Right lung (tissue), 5 donors: ENCODE data around the gene IGFBP6. TPM values are rescaled to one million over a fixed set of nuclear protein-coding genes. Genes with fewer than 3 reads are reported as not detected.

Experiments used
- DNase-seq, 2 donors: peaks; one replicate each; pipeline ENCODE4 v3.0.0-alpha.2; 2013
- polyA plus RNA-seq, 5 donors: library from polyadenylated mRNA; unstranded; fragments of 120-200 nt; gene quantifications; one replicate each; pipeline versions ENCODE4 v1.2.1 to v1.2.3, GENCODE V29; 2013; ENCODE audit warnings: inconsistent platforms in 1 of 5, low replicate concordance in 1 of 5; ENCODE audit not compliant: insufficient read length in 5 of 5, insufficient read depth in 1 of 5

IGFBP6 gene
- polyA plus RNA-seq, 5 donors = 9.6 to 25.1 (median 19.0) TPM

GRCh38 chr12:53057816-53058500, 39.5 kb upstream of the IGFBP6 start:
- DNase-seq = no peak

- no peak for DNase-seq
Measured at GRCh38 chr12:53058674-53059433, 38.6 kb upstream of the IGFBP6 start.

- no peak for DNase-seq
Measured at GRCh38 chr12:53059434-53060063, 37.9 kb upstream of the IGFBP6 start.

- DNase-seq = no peak
Measured at GRCh38 chr12:53060064-53060720, 37.3 kb upstream of the IGFBP6 start.

GRCh38 chr12:53060721-53061276, 36.7 kb upstream of the IGFBP6 start:
- DNase-seq = no peak

- DNase-seq = no peak
Measured at GRCh38 chr12:53061404-53062010, 36.0 kb upstream of the IGFBP6 start.

GRCh38 chr12:53062011-53062961, 35.2 kb upstream of the IGFBP6 start:
- DNase-seq = no peak

GRCh38 chr12:53062977-53063707, 34.3 kb upstream of the IGFBP6 start:
- DNase-seq = no peak

- DNase-seq = no peak
Measured at GRCh38 chr12:53063708-53064612, 33.5 kb upstream of the IGFBP6 start.

GRCh38 chr12:53064613-53065436, 32.6 kb upstream of the IGFBP6 start:
- no peak for DNase-seq

- no peak for DNase-seq
Measured at GRCh38 chr12:53065470-53065869, 32.0 kb upstream of the IGFBP6 start.

- DNase-seq = no peak
Measured at GRCh38 chr12:53065975-53066931, 31.2 kb upstream of the IGFBP6 start.

- no peak for DNase-seq
Measured at GRCh38 chr12:53067074-53067992, 30.1 kb upstream of the IGFBP6 start.

GRCh38 chr12:53067993-53068770, 29.3 kb upstream of the IGFBP6 start:
- no peak for DNase-seq
